ENCODE data around the gene FGD2.

- TF ChIP-seq CTCF (conservative IDR thresholded peaks at IDR 0.05; ENCODE audit: low read depth, low read length) (peak; percentile 92), EZH2 (IDR thresholded peaks at IDR 0.05; ENCODE audit: borderline replicate concordance, low read depth, low read length, poor library complexity, severe bottlenecking) (no peak)
Observed at GRCh38 chr6:37051138-37052026, 45.9 kb downstream of the FGD2 start.
